ENCODE data around the gene SMAD7.

The SMAD7 gene, protein sequence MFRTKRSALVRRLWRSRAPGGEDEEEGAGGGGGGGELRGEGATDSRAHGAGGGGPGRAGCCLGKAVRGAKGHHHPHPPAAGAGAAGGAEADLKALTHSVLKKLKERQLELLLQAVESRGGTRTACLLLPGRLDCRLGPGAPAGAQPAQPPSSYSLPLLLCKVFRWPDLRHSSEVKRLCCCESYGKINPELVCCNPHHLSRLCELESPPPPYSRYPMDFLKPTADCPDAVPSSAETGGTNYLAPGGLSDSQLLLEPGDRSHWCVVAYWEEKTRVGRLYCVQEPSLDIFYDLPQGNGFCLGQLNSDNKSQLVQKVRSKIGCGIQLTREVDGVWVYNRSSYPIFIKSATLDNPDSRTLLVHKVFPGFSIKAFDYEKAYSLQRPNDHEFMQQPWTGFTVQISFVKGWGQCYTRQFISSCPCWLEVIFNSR

DNA sequence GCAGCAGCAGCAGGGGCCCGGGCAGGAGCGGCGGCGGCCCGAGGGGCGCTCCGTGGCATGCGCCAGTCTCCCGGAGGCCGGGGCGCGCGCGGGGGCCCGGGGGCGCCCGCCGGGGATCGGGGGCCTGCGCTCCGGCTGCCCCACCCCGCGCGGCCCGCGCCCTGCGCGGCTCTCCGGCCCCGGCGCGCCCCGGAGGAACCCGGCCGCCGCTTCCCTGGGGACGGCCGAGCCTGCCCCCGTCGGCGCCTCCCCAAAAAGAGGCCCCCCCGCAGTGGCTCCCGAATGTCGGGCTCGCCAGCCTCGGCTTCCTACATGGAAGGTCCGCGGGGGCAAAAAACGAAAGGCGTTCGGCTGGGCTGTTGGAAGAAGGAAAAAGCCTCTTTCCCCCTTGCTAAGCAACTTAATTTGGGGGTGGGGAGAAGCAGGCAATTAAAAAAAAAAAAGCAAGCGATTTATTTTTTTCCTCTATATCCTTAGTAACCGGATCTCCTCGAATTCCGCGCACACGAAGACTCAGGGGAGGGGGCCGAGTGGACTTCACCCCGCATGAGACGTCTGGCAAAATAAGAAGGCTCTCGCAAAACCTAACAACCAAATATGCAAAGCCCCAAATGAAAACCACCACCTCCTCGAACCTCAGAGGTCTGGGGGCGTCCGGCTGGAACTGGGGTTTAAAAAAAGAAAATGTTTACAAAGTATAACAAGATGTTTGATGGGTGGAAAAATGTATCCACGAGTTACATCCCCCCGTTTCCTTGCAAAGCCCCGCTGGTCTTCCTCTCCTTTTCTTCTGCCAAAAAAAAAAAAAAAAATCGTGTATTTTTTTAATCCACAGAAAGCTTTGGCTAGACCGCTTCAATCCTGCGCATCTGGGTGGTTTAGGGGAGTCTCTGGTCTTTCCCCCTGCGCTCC, at the start of gene SMAD7:
SMAD7 (minus strand) TSS at position 430 of the 912 bp plus-strand sequence. CDS start 541 bp downstream, outside the sequence.
- DNase-seq (ENCODE audit: low spot score) = no peak

DNA sequence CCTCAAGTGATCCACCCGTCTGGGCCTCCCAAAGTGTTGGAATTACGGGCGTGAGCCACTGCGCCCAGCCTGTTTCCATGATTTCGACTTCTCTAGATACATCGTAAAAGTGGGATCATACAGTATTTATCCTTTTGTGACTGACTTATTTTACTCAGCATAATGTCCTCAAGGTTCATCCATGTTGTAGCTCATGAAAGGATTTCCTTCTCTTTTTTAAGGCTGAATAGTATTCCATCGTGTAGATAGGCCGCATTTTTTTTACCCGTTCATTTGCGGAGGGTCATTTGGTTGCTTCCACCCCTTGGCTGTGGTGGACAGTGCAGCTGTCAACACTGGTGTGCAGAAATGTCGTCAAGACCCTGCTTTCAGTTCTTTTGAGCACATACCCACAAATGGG, 48.8 kb upstream of the SMAD7 start:
- no peak for DNase-seq (ENCODE audit: low spot score)

DNA sequence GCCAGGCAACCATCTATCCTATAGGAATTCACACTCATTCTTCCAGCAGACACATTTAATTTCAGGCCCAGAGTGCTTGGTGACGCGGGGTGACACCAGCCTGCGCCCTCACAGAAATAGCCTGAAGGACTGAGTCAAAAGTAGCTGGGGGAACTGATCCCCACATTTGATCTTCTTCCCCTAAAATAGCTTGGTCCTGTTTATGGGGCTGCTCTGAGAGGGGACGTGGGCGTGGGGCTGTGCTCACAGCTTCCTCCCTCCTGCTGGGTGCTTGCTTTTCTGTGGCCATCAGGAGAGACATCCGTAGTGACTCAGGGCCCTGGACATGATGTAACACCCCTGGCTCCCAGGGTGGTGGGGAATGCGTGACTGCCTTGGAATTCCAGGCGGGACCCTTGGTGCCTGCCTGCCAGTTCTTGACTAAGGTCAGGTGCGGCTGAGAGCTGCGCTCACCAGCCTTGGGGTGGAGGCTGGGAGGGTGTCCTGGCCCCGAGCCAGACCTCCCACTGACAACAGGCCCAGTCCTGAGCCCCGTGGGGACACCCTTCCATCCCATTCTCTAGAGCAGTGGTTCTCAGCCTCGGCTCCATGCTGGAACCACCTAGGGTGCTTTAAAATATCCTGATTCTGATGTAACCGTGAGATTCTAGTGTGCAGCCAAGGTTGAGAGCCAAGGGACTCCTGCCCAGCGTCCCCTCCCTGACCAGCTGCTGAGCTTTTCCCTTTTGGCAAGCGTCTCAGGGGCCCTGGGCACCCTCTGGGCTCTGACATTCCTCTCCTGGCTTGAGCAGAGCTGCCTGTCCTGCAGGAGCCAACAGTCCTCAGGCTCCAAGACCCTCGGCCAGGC, 47.4 kb upstream of the SMAD7 start:
- no peak for DNase-seq (ENCODE audit: low spot score)

DNA sequence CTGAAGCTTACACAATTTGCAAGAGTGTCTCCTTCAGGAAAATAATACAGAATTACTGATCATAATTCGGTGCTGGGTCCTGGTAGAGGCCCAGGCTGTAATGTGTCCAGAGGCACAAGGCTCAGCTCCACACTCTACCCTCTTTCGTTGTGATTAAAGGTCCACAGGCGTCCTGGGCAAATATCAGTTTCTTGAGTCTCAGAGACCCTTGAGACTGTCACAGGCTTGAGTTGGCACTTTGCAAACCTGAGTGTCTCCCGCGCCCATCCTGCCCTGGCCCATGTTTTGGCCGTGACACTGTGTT, 46.9 kb upstream of the SMAD7 start:
- no peak for DNase-seq (ENCODE audit: low spot score)

DNA sequence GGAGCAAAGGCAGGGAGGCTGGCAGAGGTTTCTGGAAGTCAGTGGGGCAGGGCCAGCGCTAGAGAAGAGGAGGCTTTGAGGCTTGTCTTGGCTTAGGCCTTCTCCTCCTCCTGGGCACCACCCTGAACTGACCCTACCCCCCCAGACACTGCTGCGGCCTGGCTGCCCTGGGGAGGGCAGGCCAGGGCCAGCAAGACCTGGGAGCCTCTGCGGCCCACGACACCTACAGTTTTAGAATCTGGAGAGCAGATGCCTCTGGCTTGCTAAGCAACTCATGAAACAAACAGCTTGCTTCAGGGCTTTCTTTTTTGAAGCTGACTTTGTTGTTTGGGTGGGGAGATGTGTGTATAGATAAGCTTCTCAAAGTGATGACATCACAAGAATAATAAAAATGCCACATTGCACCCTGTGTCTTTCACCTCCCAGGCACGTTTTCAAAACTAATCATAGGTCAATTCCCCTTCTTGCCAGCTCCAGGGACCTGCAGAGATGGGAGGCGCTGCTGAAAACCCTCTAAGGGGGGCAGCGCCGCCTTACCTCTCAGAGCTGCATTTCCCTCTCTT, 46.2 kb upstream of the SMAD7 start:
- DNase-seq (ENCODE audit: low spot score) = no peak

DNA sequence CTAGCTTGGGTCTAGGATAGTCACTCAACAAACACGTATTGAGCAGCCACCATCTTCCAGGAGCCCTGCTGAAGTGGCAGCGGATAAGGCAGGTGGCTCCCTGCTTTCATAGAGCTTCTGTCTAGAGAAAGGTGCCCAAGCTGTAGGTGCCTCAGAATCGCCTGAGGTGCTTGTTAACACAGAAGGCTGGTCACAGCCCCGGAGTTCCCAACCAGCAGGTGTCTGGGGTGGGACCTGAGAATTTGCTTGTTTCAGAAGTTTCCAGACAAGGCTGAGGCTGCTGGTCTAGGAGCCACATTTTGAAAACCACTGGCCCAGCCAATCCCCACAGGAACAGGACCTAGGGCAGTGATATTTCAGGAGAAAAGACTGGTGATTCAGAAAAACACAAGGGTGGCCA, 45.3 kb upstream of the SMAD7 start:
- no peak for DNase-seq (ENCODE audit: low spot score)

DNA sequence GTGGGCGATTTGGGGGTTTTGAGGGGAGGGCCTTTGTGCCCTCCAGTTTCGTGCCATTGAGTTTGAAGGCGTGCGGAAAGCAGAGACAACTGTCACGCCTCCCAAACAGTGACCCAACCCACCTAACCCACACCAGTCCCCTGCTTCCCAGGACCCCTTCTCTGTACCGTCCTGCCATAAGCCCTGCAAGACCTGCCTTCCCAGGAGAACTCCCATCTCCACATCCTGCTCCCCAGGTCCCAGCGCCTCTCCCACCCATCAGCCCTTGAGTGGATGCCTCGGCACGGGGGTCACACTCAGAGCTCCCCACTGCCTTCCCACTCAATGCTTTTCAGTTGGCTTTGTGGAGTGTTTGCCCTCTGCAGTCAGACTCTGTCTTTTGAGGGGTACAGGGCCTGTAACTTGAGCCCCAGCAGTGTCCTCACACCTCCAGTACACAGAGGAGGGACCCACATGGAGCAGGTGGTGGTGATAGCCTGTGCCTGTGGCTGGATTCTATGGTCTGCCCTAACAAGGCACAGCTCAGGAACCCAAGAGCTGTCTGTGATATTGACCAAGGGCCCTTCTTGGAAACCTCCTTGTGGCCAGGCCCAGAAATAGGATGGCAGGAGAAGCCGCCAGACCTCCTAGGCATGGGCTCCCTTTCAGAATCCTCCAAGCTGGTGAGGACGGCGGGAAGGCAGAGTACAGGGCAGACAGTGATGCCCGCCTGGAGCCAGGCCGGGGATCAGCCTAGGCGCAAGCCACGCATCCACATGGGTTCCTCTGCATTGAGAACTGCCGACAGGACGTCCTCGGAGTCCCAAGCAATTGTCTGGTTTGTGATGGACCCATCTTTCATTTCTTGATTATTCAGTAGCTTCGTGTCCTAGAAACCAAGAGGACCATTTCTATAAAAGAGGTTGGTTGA, 44.4 kb upstream of the SMAD7 start:
- no peak for DNase-seq (ENCODE audit: low spot score)

DNA sequence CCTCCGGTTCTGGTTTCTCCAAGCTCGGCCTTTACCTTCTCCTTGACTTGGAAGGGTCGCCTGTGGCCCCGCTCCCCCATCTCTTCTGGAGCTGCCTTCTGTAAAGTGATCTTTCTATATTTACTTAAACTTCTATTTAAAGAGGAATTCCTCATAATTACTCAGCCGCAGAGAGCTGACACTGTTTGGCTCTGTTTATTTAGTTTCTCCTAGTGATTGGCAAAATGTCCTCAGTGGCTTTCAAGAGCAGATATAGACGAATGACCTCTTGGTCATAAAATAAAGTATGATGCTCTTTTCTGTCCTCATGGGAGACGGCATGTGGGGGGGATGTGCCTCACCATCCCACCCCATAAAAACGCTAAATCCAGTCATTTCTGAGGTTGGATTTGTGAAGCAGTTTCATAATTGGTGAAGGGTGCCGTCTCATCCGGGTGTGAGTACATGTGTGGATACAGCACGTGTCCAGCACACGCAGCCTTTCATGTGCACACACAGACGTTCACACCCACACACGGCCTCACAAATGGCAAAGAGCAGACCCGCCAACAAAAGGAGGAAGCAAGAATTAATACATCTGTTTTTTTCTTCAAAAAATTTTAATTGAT, 43.4 kb upstream of the SMAD7 start:
- no peak for DNase-seq (ENCODE audit: low spot score)

DNA sequence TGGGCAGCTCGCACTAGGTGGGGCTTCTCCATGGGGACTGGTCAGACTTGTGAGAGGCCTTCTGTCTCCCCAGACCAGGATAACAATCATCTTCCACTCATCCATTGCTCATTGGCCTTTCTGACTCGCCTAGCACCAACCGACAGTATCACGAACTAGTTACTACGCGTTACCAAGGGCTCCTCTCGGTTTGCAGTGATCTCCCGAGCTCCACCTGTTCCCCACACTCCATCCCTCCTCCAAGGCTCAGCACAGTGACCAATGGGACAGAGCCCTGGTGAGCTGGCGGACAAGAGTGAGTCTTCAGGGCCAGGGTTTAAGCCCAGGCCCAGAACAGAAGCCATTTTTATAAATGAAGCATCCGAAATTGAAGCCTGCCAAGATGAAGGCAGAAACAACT, 42.8 kb upstream of the SMAD7 start:
- DNase-seq (ENCODE audit: low spot score) = no peak

DNA sequence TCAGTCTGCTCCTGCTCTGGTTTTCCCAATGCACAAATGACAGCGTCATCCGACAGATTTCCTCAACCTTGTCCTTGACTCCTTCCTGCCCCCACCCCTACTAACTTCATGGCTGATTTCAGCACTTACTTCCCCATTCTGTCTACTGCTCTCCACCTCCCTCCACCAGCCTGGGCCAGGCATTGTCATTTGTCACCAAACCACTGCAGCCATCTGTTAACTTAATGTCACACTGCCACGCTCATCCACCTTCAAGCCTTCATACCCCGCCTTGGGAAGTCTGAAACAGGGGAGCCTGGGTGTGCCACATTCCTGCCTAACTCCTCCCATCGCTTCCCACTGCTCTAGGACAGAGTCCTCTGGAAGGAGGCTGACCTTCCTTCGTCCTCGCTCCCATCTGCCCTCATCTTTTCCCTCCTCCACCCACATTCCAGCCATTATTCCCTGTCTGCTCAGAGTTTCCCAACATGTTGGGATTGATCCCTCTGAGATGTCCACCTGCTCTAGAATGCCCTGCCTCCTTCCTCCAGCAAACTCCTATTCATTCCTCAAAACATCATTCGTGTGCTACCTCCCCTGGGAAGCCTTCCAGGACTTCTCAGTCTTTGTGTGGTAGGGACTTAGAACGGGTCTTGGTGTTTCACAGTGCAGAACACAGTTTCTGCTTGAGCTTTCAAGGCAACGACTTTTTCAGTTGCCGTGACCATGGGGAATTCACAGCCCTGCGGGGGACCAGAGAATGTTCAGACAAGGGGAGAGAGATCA, 42.2 kb upstream of the SMAD7 start:
- no peak for DNase-seq (ENCODE audit: low spot score)

DNA sequence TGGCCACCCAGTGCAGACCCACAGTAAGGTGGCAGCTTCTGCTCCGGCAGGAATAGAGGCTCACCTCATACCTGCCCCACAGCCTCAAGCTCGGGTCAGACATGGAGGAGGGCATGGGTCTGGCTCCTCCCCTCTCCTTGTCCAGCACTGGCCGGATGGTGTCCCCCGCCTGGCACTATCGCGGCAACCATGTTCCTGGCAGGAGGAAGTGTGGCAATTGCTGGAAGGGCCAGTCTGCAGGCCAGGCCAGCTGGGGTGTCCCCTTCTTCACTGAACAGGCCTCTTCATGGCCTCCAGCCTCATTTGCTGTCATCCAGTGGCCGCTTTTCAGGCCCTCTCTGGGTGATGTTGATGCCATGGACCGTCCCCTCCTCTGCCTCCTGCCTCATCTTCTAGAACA, 41.4 kb upstream of the SMAD7 start:
- no peak for DNase-seq (ENCODE audit: low spot score)

DNA sequence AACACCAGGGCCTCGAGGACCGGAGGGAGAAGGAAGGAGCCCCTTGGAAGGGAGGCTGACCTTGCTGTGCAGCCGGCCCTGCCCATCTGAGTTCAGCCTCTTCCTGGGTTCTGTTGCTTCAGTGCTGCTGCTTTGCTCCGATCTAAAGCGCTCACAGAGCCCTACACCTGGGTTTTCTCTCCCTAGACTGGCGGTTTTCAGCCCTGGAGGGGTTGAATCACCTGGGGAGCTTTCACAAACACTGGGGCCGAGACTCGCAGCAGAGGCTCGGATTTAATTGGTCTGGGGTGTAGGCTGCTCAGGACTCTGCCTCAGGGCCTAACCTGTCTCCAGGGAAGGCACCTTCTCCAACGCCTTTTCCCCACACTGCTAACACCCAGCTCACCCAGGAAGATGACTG, 40.9 kb upstream of the SMAD7 start:
- no peak for DNase-seq (ENCODE audit: low spot score)

DNA sequence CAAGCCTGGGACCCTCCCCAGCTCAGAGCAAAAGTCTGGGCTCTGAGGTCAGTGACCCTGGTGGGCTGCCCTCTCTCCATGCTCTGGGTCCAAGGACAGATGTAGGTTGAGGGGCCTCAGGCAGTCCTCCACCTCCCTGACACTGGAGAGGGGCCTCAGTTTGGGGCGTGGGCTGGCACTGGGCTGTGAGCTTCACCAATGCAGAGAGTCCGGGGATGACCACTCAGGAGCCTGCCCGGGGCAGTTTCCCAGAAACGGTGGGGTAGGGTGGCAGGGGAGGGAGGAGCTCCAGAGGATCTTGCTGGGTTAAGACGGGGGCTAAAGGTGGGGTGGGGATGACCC, 40.5 kb upstream of the SMAD7 start:
- no peak for DNase-seq (ENCODE audit: low spot score)

DNA sequence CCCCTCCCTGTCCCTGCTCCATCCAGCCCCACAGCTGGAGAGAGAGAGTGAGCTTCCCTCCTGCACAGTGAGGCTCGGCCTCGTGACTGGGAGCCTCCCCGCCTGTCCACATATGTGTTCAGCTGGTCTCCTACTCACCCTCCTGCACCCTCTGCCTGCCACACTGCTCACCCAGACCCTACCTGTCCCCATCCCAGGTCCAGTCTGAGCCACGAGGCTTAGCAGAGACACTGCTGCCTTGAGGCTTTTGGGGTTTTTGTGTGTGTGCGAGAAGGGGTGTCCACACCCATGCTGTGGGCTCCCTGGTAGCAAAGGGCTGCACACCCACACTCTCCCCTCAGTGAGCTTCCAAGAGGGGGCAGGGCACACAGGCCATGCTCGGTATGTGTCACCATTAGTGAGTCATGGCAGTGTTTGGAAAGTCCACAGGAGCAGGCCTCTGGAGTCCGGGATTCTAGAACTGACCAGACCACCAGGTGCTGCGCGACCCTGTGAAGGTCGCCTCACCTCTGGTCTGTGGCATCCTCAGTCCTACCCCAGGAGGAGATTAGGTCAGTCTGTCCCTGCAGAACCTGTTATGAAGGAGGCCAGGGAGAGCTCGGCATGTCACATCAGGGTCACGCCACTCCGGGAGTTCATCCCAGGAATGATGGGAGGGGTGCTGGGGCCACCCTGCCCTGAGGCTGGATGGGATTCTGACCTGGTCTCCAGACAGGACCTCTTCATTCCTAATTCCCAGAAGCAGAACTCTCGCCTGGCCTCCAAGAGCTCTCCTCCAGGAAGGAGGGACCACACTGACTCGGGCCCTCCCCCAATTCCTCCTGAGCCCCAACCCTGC, 39.9 kb upstream of the SMAD7 start:
- DNase-seq (ENCODE audit: low spot score) = no peak

DNA sequence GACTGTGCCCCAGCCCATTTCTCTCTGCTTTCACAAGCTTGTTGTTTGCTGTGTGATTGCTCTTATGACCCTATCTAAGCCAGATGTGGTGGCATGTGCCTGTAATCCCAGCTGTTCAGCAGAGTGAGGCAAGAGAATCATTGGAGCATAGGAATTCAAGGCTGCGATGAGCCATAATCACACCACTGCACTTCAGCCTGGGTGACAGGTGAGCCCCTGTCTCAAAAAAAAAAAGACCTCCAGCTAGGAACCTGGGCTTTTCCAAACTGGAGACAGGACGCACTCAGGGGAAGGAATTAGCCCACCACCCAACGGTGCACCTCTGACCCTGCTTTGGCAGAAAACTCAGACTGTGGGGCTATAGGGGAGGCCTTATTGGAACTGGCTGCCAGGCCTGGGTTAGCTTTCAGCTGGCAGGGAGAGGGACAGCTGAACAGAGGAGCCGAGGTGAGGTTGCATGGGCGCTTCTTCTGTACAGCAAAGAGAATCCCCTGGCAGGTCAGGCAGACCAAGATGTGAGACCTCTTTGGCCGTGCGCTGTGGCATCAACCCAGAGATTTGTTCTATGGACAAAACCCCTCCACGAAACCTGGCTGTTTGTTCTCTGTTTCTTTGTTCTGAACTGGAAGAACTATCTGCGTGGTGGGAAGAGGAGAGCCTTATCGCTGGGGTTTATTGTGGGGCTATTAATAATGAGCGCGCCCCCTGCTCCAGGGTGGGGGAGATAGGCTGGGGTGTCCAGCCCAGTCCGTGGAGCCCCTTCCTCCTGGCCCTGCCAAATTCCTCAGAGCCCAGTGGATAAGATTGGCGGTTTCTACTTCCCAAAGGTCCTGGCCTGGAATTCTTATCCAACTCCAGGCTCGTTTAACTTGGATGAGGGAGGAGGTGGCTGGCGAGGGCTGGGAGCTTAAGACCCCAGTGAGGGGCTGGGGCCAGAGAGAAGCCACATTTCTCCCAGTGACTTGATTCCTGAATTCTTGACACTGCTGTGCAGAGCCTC, 38.8 kb upstream of the SMAD7 start:
- no peak for DNase-seq (ENCODE audit: low spot score)

DNA sequence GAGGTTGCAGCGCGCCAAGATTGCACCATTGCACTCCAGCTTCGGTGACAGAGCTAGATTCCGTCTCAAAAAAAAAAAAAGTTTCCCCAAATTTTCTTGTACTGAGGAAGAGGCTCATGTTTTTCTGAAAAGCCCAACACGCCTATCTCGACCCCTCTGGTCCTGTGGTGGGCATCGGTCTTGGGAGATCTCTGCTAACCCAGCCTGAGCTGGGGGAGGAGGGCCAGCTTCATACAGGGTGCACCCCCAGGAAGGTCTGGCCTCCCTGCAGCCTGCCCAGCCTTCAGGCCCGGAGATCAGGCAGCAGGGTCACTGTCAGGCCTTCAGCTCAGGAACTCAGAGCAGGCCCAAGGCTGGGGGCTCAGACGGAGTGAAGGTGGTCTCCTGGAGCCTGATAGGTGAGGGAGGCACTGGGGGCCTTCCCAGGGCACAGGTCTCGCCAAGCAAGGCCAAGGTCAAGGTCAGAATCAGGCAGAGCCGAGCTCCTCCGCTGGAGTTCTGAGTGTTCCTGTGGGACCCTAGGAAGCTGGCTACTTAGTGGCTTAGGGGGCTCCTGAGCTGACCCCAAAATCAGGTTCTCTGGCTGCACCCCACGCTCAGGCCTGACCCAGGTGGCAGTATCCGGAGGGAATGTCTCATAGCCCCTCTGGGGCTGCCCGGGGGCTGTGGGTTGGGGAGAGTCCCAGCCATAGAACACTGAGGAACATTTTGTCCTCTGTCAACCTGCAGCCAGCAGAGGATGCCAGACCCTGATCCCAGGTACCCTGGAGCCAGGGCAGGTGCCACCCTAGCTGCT, 37.9 kb upstream of the SMAD7 start:
- DNase-seq (ENCODE audit: low spot score) = no peak

DNA sequence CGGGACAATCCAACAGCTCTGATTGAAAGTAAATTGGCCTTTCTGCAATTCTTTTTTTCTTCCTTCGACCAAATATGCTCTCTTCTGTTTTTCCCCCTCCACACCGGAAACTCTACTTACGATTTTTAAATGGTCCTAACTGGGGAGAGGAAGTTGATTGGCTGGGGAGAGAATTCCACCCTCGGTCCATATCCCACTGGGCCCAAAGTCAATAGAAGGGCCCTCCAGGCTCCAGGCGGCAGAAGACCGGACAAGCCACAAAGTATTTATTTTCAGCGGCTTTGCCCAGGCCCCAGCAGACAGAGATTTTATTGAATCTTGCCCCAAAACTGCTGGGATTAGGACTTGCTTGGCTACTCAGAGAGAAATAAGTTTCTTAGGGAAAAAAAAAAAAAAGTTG, 37.1 kb upstream of the SMAD7 start:
- no peak for DNase-seq (ENCODE audit: low spot score)

Measured in putamen (tissue), 1 donor.